Lung (tissue), 12 donors: ENCODE data around the gene TMEM184A. TPM values are rescaled to one million over a fixed set of nuclear protein-coding genes. Genes with fewer than 3 reads are reported as not detected.

ENCODE experiments used
- ATAC-seq: fragments of 200-7000 bp; cut with Tn5 transposase; one replicate; pipeline ENCODE4 v1.9.1; 2020; ENCODE audit warnings: moderate number of reproducible peaks; ENCODE audit not compliant: insufficient read depth, low FRiP score
- DNase-seq, 3 donors: peaks; one replicate each; pipeline ENCODE4 v3.0.0-alpha.2; 2013 to 2017
- H3K27ac ChIP-seq, 2 donors: one replicate each; pipeline ENCODE4 v1.5.1; 2013; ENCODE audit warnings: mild to moderate bottlenecking in 2 of 2, moderate library complexity in 2 of 2, control low read depth in 1 of 2, inconsistent platforms in 1 of 2, low read depth in 1 of 2, low read length in 1 of 2
- H3K27me3 ChIP-seq, 3 donors: one replicate each; pipeline ENCODE4 v1.5.1; 2013; ENCODE audit warnings: low read length in 2 of 3; ENCODE audit not compliant: control insufficient read depth in 3 of 3, insufficient read depth in 3 of 3
- H3K36me3 ChIP-seq, 4 donors: one replicate each; pipeline ENCODE4 v1.5.1; 2013; ENCODE audit warnings: low read length in 4 of 4, mild to moderate bottlenecking in 1 of 4, moderate library complexity in 1 of 4; ENCODE audit not compliant: control insufficient read depth in 4 of 4, insufficient read depth in 4 of 4
- H3K4me1 ChIP-seq, 5 donors: one replicate each; pipeline ENCODE4 v1.5.1; 2013; ENCODE audit warnings: low read length in 5 of 5, mild to moderate bottlenecking in 2 of 5, moderate library complexity in 1 of 5; ENCODE audit not compliant: control insufficient read depth in 5 of 5, insufficient read depth in 5 of 5
- H3K4me3 ChIP-seq: one replicate; pipeline ENCODE4 v1.5.1; 2013; ENCODE audit warnings: mild to moderate bottlenecking, control low read depth, moderate library complexity
- H3K9ac ChIP-seq, 2 donors: one replicate each; pipeline ENCODE4 v1.5.1; 2013; ENCODE audit warnings: low read length in 2 of 2, control low read depth in 1 of 2; ENCODE audit not compliant: insufficient read depth in 1 of 2
- H3K9me3 ChIP-seq, 4 donors: one replicate each; pipeline ENCODE4 v1.5.1; 2013; ENCODE audit warnings: low read length in 3 of 4, mild to moderate bottlenecking in 1 of 4, moderate library complexity in 1 of 4; ENCODE audit not compliant: control insufficient read depth in 4 of 4, insufficient read depth in 3 of 4
- CTCF ChIP-seq: IDR thresholded peaks from 2 replicates; pipeline ENCODE4 v1.5.1; 2012; ENCODE audit warnings: mild to moderate bottlenecking; ENCODE audit errors: control extremely low read depth, extremely low read depth
- WGBS, 2 donors: extraction: QIAGEN DNeasy Blood & Tissue Kit; methylation state at CpG; one replicate each; pipeline ENCODE4 v1.1.7; 2013; 5-methylcytosine and 5-hydroxymethylcytosine counted together
- polyA plus RNA-seq, 2 donors: library from polyadenylated mRNA; stranded (reverse); fragments of 200-250 nt; gene quantifications; one replicate each; pipeline ENCODE4 v1.2.1, GENCODE V29; 2013
- total RNA-seq, 2 donors: library from RNA; depleted of rRNA in 1 of 2; stranded (reverse); fragments of >200 nt in 1 of 2; gene quantifications; one replicate each; pipeline ENCODE4 v1.2.1, GENCODE V29; 2014 to 2021
- donor health status: control.
- donor health status: control.
- donor health status: Bipolar disorder and iron deficiency.
- donor health status: healthy.
- donor health status: DM: yes; HTN: yes; CAD: no.

TMEM184A gene
- total and polyA plus RNA-seq, 4 donors = 1.8 to 11.8 (median 8.3) TPM

- peaks cover 0 to 61% (median 5%) of the 10 kb centered on the region in 4 donors for H3K36me3 ChIP-seq
- 92 to 93% methylated on average over 33 of the region's 33 CpGs for WGBS, 2 donors
- TF ChIP-seq CTCF = no peak
- H3K9me3 ChIP-seq = no peaks in the 10 kb centered on the region
- H3K4me1 ChIP-seq = peaks cover 0 to 22% (median 10%) of the 10 kb centered on the region in 5 donors
- no peak overlapping the region for H3K27ac ChIP-seq
- ATAC-seq = no peak
- no peak for DNase-seq
- no peaks in the 10 kb centered on the region for H3K27me3 ChIP-seq
- no peak overlapping the region for H3K4me3 ChIP-seq
- H3K9ac ChIP-seq = no peak overlapping the region
Observed at GRCh38 chr7:1541431-1542162, 14.4 kb downstream of the TMEM184A start.

GRCh38 chr7:1540776-1541271 lies 15.2 kb downstream of the TMEM184A start:
- DNase-seq = no peak
- Histone ChIP-seq H3K9ac (no peak overlapping the region), H3K27me3 (no peaks in the 10 kb centered on the region), H3K4me3 (no peak overlapping the region), H3K9me3 (no peaks in the 10 kb centered on the region), H3K27ac (no peak overlapping the region), H3K36me3 (peaks cover 0 to 61% (median 5%) of the 10 kb centered on the region in 4 donors), H3K4me1 (peaks cover 0 to 26% (median 15%) of the 10 kb centered on the region in 5 donors)
- TF ChIP-seq CTCF = no peak
- ATAC-seq = no peak
- WGBS, 2 donors = 95 to 97% methylated on average over 31 of the region's 31 CpGs

- Histone ChIP-seq H3K36me3 (peaks cover 0 to 61% (median 5%) of the 10 kb centered on the region in 4 donors), H3K27ac (no peak overlapping the region), H3K4me3 (no peak overlapping the region), H3K9me3 (no peaks in the 10 kb centered on the region), H3K4me1 (peaks cover 0 to 26% (median 15%) of the 10 kb centered on the region in 5 donors), H3K9ac (no peak overlapping the region), H3K27me3 (no peaks in the 10 kb centered on the region)
- no peak for TF ChIP-seq CTCF
- DNase-seq (no peak), ATAC-seq (no peak)
- WGBS, 2 donors = 97 to 98% methylated on average over 59 to 73 of the region's 73 CpGs
Observed at GRCh38 chr7:1539882-1540775, 15.9 kb downstream of the TMEM184A start.
